H54 (cell line): Measurements from ENCODE around the gene PLGRKT.
"Not testable (repeated sequence)": the region's sequence is repeated elsewhere in the genome, so short reads cannot be mapped to it uniquely, and the experiment has no call there.

ENCODE experiments used
- DNase-seq: peaks from one replicate; pipeline ENCODE4 v3.0.0; 2011; ENCODE audit warnings: low spot score, mixed read lengths; ENCODE audit not compliant: insufficient read length
- FAIRE-seq: peaks from 3 replicates; lab custom pipeline; 2011; peaks lifted over from hg19 to GRCh38; lab: Jason Lieb, UNC
- POLR2A ChIP-seq: IDR thresholded peaks from 2 replicates; pipeline ENCODE4 v1.6.1; 2011; ENCODE audit warnings: low read depth, mild to moderate bottlenecking, low read length

The PLGRKT gene

GRCh38 chr9:5447337-5447736 lies 9.6 kb upstream of the PLGRKT start:
- FAIRE-seq (peak; percentile 57), DNase-seq (no peak)
- no peak for TF ChIP-seq POLR2A

GRCh38 chr9:5446451-5447236 lies 8.9 kb upstream of the PLGRKT start:
- TF ChIP-seq POLR2A, result no peak
- DNase-seq (no peak), FAIRE-seq (peak; percentile 72)

- no peak for DNase-seq
- no peak for TF ChIP-seq POLR2A
- FAIRE-seq, result no peak
Measured at GRCh38 chr9:5445886-5446285, 8.2 kb upstream of the PLGRKT start.

- not testable (repeated sequence) for FAIRE-seq, DNase-seq
Measured at GRCh38 chr9:5445096-5445495, 7.4 kb upstream of the PLGRKT start.

GRCh38 chr9:5443850-5444249 lies 6.1 kb upstream of the PLGRKT start:
- DNase-seq (no peak), FAIRE-seq (no peak)
- TF ChIP-seq POLR2A, result no peak

- TF ChIP-seq POLR2A, result no peak
- FAIRE-seq, result peak; percentile 96
- DNase-seq, result no peak
Measured at GRCh38 chr9:5442400-5443011, 4.8 kb upstream of the PLGRKT start.

GRCh38 chr9:5441043-5441442 lies 3.3 kb upstream of the PLGRKT start:
- no peak for DNase-seq
- peak; percentile 76 for FAIRE-seq
- no peak for TF ChIP-seq POLR2A

GRCh38 chr9:5440426-5440825 lies 2.7 kb upstream of the PLGRKT start:
- FAIRE-seq (no peak), DNase-seq (no peak)

GRCh38 chr9:5438301-5439162 lies 807 bp upstream of the PLGRKT start:
- DNase-seq (no peak), FAIRE-seq (peak; percentile 52)
- no peak for TF ChIP-seq POLR2A

More at GRCh38 chr9:5440426-5440825, 2.7 kb upstream of the PLGRKT start:
- TF ChIP-seq POLR2A, result no peak

GRCh38 chr9:5436441-5436840 lies 1.3 kb downstream of the PLGRKT start:
- DNase-seq (no peak), FAIRE-seq (no peak)
- TF ChIP-seq POLR2A, result no peak

- FAIRE-seq (peak; percentile 6), DNase-seq (no peak)
Measured at GRCh38 chr9:5435912-5436311, 1.8 kb downstream of the PLGRKT start.

GRCh38 chr9:5433841-5434810 lies 3.6 kb downstream of the PLGRKT start:
- FAIRE-seq, DNase-seq: not testable (repeated sequence)

More at GRCh38 chr9:5435912-5436311, 1.8 kb downstream of the PLGRKT start:
- no peak for TF ChIP-seq POLR2A

- FAIRE-seq, DNase-seq: not testable (repeated sequence)
Measured at GRCh38 chr9:5433328-5433727, 4.4 kb downstream of the PLGRKT start.

GRCh38 chr9:5432890-5433289 lies 4.8 kb downstream of the PLGRKT start:
- not testable (repeated sequence) for DNase-seq, FAIRE-seq
